Stimulated activated CD4-positive, alpha-beta T cell treated with anti-CD3 and anti-CD28 coated beads, Interleukin-1b, Interleukin-23, amount 100 ng/mL, for 4 hours (primary cell): ENCODE data around the gene EXTL1.

Experiments used
- DNase-seq, 2 donors: peaks; one replicate each; pipeline ENCODE4 v3.0.0-alpha.2; 2020; ENCODE audit warnings: low read depth in 2 of 2

EXTL1 gene

DNA sequence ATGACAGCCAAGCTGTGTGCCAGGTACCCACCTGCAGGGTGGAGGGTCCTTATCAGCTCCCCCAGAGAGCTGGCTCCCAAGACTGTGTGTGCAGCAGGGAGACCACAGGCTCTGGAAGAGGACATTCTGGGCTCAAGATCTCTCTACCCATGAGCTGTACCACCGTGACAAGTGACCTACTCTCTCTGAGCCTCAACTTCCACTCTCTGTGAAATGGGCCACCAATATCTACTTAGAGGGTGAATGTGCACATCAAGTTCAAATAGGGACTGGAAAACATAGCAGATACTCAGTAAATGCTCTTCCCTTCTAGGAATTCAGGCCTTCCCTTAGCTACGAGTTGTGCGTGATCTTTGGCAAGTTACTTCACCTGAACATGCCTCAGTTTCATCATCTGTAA is 22.8 kb downstream of the EXTL1 start:
- no peak for DNase-seq

DNA sequence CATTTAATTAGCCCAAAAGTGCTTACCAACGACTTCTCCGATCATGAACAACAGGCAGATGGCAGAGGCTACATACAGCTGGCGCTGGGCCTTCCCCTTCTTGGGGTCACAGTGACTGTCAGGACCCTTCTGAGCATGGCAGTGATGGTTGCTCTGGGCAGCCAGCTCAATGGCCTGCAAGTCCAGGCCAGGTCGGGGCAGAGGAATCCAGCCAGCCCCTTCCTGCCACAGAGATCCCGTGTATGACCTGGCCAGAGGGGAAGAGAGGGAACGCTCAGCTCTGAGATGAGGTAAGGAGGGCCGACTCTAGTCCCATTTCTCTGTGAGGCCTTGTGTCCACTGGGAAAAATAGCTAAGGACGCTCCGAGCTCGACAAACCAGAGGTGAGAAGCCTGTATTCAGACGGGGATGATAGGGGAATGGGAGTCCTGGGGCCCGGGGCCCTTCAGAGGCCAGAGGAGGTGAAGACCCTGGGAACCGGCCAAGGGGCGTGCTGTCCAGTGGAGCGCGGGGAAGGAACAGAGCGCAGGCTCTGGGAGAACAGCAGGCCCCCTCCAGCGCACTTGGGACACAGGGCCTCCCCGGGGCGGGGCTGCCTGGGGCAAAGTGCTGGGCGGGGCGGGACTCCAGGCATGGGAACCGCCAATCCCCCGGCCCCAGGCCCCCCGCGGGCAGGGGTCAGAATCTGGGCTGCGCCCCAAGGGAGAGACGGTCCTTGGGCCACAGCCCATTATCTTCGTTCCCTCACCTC is 23.6 kb downstream of the EXTL1 start:
- no peak for DNase-seq

DNA sequence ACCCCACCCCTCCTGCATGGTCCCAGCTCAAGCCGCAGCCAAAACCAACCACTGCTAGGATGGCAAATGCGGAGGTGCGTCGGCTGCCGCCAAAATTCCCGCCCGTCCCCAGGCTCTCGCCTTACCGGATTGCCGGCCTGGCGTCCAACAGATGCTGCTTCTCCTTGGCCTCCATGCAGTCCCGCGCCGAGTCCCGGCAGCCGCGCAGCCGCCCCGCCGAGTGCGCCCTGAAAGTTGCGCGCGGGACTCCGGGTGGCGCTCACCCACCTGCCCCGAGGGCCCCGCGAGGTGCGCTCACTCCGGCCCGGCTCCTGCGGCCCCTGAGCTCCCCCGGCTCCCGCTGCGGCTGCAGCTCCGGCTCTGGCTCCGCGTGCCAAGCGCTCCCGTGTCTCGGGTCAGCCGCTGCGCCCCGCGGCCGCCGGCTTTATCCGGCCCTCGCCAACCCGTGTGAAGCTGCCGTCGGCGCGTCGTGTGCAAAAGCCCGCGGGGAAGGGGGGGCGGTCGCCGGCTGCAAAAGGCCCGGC is 24.2 kb downstream of the EXTL1 start, which contains the start of gene SLC30A2:
Gene SLC30A2 (minus strand): TSS at position 397 of the 524 bp plus-strand sequence. CDS start 222 bp downstream, at position 175.
- DNase-seq = no peak

DNA sequence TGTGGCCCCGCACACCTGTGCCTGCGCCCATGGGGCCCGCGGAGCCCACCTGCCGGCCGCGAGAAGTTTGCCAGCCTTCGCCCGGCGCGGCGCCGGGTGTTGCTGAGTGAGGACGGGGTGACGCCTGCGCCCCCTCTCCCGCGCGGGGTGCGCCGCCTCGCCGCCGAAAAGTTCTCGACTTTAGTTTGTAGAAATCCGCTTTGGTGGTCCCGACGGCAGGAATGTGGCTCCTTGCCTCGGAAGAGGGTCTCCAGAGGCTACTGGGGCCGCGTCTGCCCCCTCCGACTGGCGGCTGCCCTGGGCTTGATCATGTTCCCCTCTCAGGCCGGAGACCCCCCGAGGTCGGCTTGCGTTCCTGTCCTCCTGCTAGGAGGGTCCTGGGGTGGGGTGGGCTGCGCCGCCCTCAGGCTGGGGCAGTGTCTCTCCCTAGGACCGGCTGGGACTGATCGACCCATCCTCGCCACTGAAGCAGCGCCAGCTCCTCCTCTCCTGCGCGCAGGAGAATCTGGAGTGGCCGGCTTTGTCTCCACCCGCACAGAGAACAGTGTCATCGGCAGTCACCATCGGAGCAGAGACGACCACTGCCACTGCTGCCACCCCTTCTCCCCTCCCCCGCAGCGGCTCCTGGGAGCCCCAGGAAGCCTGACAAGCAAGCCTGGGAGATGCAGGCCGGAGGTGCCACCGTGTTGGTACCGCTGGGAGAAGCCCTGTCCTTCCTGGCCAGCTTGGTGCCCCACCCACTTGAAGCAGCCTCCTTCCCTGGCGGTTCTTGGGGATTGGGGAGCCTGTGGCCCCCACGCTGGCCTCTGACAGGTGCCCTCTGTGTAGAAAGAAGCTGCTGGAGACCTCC is 24.9 kb downstream of the EXTL1 start:
- no peak for DNase-seq

DNA sequence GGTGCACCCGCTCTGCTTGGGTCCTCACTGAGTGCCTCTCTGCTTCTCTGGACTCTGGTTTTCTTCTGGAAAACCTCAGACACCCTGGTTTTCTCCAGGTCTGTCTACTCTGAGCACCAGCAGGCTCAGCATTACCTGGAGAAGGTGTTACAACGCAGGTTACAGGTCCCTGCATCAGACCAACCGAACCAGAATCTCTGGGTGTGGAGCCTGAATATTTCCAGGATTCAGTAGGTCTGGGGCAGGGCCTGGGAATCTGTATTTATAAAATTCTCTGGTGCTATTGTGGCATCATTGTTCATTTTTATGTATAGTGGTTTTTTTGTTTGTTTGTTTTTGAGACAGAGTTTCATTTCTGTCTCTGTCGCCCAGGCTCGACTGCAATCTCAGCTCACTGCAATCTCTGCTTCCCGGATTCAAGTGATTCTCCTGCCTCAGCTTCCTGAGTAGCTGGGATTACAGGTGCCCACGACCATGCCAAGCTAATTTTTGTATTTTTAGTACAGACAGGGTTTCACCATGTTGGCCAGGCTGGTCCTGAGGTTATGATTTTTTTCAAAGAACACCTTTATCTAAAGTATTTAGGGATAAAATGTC is 25.8 kb downstream of the EXTL1 start:
- DNase-seq = no peak

DNA sequence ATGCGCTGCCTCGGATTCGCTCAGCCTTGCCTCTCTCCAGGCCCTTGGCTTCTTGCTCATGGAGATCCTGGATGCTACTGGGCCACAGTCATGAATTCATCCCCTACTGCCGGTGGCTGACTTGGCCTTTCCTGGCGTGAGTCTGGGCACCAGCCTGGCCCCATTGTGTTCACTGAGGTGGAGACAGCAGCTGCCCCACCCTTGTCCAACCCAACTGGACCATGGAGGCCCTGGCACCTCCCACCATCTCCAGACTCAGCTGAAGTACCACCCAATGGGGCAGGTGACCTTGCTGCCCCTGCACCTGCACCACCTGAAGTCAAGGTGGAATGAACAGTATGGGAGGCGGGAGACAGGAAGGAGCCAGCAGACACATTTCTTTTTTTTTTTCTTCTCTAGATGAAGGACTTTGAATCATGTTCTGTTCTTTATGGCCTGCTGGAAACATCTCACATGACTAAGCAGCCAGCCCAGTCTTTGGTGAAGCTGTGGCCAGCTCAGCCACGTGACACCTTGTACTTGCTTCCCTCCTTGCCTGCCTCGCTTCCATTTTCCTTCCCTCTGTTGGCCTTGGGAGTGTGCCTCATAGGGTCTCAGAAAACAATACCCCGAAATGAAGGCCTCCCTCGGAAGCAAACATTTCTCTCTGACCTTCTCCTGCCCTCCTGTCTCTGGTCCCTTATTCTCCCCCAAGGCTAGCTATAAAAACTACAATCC is 28.1 kb downstream of the EXTL1 start:
- no peak for DNase-seq

DNA sequence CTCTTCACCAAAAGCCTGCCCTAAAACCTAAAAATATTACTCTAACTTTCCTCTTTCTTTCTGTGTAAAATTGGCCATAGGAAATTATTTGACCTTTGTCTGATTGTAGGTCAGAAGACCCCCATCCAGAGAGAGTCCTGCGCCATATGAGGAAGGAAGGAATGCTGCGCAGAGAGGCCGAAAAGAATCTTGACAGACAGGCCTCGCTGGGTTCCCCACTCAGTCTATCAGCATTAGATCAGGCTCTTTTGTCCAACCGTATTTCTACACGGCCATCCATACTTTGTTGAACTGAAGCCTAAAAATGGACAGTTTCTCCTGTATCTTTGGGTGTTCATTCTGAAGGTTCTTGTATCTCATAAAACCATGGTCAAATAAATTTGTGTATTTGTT is 28.7 kb downstream of the EXTL1 start:
- DNase-seq = no peak

DNA sequence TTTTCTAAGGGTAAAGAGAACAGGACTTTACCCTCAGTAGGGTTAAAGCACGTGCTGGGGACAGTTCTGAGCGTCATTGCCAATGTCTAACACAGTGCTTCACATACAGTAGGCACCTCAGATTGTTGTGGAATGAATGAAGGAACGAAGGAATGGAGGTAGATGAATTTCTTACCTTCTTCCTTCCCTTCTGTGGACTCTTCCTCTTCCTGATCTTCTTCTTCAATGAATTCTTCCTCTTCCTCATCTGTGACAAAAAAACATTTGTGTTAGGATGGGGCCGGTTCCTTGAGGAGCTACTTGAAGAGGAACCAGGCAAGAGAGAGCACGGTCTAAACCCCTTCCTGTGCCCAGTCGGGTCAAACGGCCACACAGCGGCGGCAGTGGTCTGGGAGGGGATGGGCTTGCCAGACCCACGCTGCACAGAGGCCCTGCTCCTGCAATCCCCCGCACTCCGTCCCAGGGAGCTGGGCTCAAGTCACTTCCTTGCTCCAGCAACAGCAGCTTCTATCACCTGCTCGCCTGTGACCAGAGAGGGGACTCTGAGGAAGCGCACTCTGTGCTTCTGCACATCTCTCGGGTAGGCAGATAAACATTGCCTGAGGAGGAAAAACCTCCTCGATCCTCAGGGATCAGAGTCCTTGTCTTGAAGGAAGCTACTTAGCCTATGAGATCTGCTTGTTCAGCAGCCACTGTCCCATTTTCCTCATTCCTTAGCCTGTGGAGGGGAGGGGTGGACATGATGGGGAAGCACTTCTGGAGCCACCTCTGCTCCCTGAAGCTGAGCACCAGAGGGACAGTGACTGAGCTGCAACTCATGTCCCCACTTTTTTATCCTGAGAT is 32.4 kb downstream of the EXTL1 start:
- no peak for DNase-seq

DNA sequence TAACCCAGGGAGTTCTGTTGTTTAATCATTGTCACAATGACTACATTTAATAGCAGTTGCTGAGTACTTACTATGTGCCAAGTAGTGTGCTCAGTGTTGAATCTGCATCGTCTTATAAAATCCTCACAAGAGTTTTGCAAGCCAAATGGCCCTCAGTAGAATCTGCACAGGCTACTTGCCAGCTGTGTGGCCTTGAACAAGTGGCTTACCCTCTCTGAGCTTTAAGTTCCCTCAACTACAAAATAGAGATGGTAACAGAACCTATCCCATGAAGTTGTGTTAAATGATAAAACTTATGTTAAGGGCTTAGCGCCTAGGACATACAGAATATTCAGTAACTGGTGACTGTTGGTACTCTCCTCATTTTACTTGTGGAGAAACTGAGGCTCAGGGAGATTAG is 33.5 kb downstream of the EXTL1 start:
- no peak for DNase-seq

DNA sequence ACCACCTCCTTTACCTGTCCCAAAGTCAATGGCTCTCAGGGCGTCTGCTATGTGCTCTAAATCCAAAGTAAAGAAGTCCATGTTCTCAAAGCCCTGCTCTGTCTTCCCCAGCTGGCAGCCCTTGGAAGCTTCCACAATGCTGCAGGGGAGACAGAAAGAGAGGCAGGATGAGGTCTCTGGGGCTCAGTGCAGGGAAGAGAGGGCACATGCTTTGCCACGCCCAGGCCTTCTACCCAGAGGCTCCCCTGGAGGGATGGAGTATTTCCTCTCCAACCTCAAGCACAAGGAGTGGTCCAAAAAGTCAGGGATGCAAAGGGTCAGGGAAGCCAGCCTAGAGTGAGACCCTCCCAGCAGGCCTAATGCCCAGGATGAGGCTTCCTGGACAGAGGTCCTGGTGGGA is 35.6 kb downstream of the EXTL1 start:
- DNase-seq = no peak

DNA sequence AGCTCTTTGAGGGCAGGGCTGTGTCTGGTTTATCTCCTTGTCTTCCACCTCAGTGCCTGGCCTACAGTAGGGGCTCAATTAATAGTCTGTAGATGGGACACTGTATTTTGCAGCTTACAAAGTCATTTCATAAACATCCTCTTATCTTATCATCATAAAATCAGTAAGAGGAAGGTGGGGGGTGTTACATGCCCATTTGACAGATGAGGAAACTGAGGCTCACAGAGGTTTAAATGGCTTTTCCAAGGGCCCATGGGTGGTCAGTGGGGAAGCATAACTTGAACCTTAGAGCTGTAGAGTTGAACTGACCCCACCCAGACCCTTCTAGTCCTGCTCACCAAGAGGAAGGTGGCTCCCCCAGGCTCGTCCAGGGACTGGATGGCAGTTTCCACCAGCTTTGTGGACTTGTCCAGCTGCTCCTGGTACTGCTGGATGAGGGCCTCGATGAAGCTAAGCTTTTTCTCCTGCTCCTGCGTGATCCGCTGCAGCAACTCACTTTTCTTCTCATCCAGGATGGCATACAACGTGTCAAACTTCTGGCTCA is 36.5 kb downstream of the EXTL1 start:
- DNase-seq = no peak

DNA sequence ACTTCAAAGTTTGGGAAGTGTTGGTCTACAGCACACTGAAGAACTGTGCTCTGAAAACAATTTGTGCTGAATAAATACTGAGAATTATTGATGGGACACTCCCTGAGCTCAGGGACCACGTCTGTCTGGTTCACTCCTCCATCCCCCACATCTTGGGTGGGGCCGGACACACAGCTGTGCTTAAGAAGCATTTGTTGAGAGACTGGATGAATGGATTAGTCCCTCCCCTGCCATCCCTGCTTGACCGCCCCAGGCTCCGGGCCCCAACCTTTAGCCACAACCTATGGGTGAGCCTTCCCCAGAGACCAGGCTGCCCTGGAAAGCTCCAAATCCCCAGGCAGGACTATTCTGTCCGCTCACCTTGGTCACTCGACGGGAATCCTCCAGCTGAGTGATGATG is 38.3 kb downstream of the EXTL1 start:
- DNase-seq = no peak

DNA sequence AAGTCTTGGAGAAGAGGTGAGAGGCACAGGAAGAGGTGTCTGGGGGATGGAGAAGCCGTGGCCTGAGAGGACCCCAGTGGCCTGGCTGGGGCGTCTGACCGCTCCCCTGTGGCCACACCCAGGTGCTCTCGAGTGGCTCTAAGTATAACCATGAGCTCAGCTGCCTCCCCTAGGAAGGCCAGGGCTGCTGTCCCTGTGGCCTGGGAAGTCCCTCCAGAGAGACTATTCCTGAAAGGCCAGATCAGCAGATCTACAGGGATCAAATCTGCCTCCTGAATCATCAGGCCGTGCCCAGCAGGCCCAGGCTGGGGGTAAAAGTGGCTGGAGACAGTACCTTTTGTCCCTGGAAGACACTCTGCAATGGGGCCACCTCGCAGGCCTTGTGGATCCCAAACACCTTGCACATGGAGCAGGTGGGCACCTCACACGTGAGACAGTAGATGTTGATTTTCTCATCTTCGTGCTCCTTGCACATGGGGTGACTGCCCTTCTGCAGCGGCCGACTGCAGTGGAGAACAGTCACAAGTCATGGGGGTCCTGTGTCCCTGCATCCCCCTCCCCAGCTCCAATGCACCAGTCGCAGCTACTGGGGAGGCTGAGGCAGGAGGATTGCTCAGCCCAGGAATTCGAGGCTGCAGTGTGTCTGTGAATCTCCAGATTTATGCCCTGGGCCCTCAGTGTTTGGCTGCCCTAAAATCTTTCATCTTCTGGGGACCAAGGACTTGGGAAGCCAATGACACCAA is 39.4 kb downstream of the EXTL1 start:
- DNase-seq = no peak

DNA sequence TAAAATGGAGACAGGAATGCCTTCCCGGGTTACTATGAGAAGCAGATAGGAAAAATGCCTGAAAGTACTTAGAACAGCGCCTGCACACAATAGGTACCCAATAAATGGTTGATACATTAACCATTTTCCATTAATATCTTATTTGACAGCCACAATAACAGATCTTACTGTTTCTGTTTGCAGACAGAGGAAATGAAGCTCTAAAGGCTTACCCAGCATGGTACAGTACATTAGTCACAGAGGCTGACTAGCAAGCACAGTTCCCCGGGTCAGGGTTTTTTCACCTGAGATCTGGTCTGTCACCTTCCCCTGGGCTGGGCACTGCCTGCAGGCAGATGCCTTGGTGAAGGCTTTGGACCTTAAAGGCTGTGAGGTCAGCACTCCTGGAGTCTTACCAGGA is 43.0 kb downstream of the EXTL1 start:
- DNase-seq = no peak

DNA sequence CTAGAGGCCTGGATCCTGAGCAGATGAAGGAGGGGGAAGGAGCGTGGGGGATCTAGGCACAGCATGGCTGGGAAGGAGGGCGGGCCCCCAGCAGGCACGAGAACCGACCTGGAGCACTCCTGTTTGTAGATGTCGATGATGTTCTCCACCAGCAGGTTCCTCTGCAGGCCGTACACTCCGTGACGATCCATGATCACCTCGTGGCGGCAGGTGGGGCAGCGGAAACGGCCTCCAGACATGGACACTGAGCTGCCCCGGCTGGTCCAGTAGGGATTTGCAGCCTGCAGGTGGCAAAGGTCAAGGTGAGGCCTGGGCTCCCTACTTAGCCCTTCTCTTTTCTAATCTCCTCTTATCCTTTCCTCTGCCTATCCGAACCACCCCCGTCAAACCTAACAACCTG is 44.6 kb downstream of the EXTL1 start:
- DNase-seq = no peak

DNA sequence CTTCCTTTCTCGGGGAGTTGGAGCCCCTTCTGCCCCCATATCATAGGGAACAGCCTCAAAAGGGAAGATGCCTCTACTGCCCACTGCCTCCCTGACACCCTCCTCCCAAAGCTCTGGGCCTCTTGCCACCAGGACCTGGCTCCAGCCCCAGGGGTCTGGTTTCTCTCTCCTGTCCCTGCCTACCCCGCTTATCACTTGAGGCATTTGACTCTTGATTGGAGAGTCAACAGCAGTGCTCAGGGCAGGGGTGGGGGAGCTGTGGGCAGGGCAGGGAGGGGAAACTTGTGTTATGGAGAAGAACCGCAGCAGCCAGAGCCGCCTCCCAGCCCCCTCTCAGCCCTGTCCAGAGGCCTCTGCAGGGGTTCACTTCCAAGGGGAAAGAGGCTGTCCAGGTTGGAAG is 45.3 kb downstream of the EXTL1 start:
- DNase-seq = no peak

DNA sequence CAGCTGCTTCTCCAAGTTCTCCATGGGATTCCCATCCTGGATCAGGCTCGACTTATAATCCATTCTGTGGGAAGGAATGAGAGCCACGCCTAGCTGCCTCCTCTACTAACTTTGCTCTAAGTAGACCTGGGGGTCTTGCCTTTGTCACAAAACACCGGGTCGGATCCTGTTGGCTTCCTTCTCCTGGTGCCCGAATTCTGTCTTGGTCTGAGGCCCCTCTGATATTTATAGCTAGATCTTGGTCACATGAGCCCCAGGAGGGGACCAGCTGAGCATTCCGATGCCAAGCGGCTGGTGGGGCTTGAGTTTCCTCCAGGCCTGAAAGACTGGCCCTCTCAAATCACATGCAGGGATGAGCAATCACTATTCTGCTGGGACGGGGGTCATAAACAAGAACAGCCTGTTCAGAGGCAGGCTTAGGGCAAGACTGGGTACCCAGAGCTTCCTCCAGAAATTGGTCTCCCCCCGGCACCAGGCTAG is 45.9 kb downstream of the EXTL1 start, which contains the start of gene TRIM63:
Gene TRIM63 (minus strand): TSS at position 199 of the 480 bp plus-strand sequence. CDS start 136 bp downstream, at position 63.
- no peak for DNase-seq

DNA sequence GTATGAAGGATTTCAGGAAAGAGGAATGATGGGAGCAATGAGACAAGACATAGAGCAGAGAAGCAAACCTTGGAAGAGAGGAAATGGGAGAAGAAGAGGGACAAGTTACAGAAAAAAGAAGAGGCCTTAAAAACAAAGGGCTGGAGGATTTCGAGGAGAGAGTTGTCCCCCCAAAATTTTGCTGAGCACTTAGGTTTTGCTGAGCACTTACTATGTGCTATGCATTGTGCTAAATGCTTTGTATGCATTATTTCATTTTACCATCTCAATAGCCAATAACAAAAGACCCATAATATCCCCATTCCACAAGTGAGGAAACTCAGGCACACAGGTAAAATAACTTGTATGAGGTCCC is 48.3 kb downstream of the EXTL1 start:
- DNase-seq = no peak

DNA sequence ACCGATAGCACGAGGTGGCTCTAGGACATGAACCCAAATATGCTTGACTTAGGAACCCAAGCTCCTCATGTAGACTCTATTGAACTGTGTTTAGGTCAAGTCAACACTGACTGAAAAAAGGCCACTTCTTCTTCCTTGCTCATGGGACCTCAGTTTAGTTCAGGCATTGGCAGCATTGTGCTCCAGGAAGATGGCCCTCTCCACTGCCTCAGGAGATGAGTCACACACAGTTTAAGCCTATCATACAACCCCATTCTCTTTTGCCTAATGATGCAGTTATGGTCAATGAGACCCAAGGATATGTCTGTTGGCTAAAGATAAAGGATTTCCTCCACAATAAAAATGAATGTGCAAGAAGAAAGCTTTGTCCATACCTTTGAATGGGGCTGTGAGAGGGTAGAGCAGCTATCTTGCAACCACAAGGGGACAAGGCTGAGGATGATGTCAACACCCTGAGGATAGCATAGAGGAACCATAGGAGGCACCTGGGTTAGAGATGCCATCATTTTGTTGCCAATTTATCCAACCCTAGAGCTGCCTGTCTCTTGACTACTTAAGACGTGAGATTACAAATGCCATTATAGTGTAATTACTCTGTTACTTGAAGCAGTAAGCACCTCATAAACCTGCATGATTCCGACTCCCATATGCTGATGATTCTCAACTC is 48.9 kb downstream of the EXTL1 start:
- DNase-seq = no peak
